Naive thymus-derived CD4-positive, alpha-beta T cell (primary cell): ENCODE measurements around the gene KSR2. TPM values are rescaled to one million over a fixed set of nuclear protein-coding genes. Genes with fewer than 3 reads are reported as not detected.

Source experiments
- ATAC-seq: fragments of 150-1000 bp; cut with Tn5 transposase; 2 replicates; pipeline ENCODE4 v1.10.0; 2021; ENCODE audit warnings: mild to moderate bottlenecking, moderate library complexity
- CTCF ChIA-PET: fragments of 350-600 bp; sonication (Branson Sonifier 250); formaldehyde crosslinking; loops from one replicate; lab custom pipeline; 2021; ENCODE audit warnings: antibody characterized with exemption; lab: Charles Lee
- POLR2A ChIA-PET: fragments of 350-600 bp; sonication (Branson Sonifier 250); formaldehyde crosslinking; loops from one replicate; lab custom pipeline; 2021; ENCODE audit warnings: antibody characterized with exemption, inconsistent platforms; lab: Charles Lee
- DNase-seq, 9 donors: peaks; one replicate each; pipeline versions ENCODE4 v3.0.0 to v3.0.0-alpha.2; 2020 to 2022; ENCODE audit warnings: mixed read lengths in 1 of 9
- H3K27ac ChIP-seq: one replicate; pipeline ENCODE4 v1.7.0; 2013; ENCODE audit warnings: mild to moderate bottlenecking, low read depth, low read length, moderate library complexity
- H3K27me3 ChIP-seq, 2 donors: one replicate each; pipeline ENCODE4 v1.7.0; 2013; ENCODE audit warnings: low read length in 2 of 2, mild to moderate bottlenecking in 2 of 2, moderate library complexity in 2 of 2; ENCODE audit not compliant: control insufficient read depth in 2 of 2, insufficient read depth in 2 of 2
- H3K36me3 ChIP-seq, 3 experiments: 1 replicate in 2 of 3; 2 replicates in 1 of 3; pipeline ENCODE4 v1.7.0; 2013; ENCODE audit warnings: low read length in 3 of 3, mild to moderate bottlenecking in 3 of 3, moderate library complexity in 1 of 3; ENCODE audit not compliant: insufficient read depth in 3 of 3, control insufficient read depth in 2 of 3
- H3K4me1 ChIP-seq, 2 donors: one replicate each; pipeline ENCODE4 v1.7.0; 2013; ENCODE audit warnings: low read length in 2 of 2, mild to moderate bottlenecking in 2 of 2, moderate library complexity in 1 of 2; ENCODE audit not compliant: control insufficient read depth in 2 of 2, insufficient read depth in 2 of 2
- H3K4me3 ChIP-seq: 2 replicates; pipeline ENCODE4 v1.7.0; 2013; ENCODE audit warnings: mild to moderate bottlenecking, low read length
- H3K9me3 ChIP-seq, 3 experiments: 1 replicate in 2 of 3; 2 replicates in 1 of 3; pipeline ENCODE4 v1.7.0; 2013; ENCODE audit warnings: low read length in 3 of 3; ENCODE audit not compliant: control insufficient read depth in 2 of 3
- H3K27ac Mint-ChIP-seq, 9 donors: one replicate each; pipeline ENCODE4 v1.8.0; 2020 to 2022; ENCODE audit warnings: mixed read lengths in 9 of 9, mild to moderate bottlenecking in 8 of 9, moderate library complexity in 5 of 9, inconsistent platforms in 2 of 9
- H3K27me3 Mint-ChIP-seq, 5 donors: one replicate each; pipeline ENCODE4 v1.8.0; 2021 to 2022; ENCODE audit warnings: mixed read lengths in 5 of 5, mild to moderate bottlenecking in 1 of 5
- H3K36me3 Mint-ChIP-seq, 5 donors: one replicate each; pipeline ENCODE4 v1.8.0; 2020 to 2022; ENCODE audit warnings: mixed read lengths in 5 of 5, mild to moderate bottlenecking in 3 of 5, inconsistent platforms in 1 of 5
- H3K4me1 Mint-ChIP-seq, 7 donors: one replicate each; pipeline ENCODE4 v1.8.0; 2020 to 2022; ENCODE audit warnings: mixed read lengths in 7 of 7, mild to moderate bottlenecking in 3 of 7, inconsistent platforms in 1 of 7
- H3K4me3 Mint-ChIP-seq, 10 donors: one replicate each; pipeline ENCODE4 v1.8.0; 2020 to 2022; ENCODE audit warnings: mild to moderate bottlenecking in 10 of 10, mixed read lengths in 10 of 10, moderate library complexity in 6 of 10, inconsistent platforms in 2 of 10
- H3K9me3 Mint-ChIP-seq, 11 donors: one replicate each; pipeline ENCODE4 v1.8.0; 2020 to 2022; ENCODE audit warnings: mixed read lengths in 11 of 11, mild to moderate bottlenecking in 4 of 11, inconsistent platforms in 1 of 11, moderate library complexity in 1 of 11
- intact Hi-C, 2 donors: fragments of 100-400 bp; cut with micrococcal nuclease; formaldehyde crosslinking; loops; one replicate each; pipeline ENCODE4 v1.15.1; 2023
- polyA plus RNA-seq, 2 donors: library from polyadenylated mRNA; unstranded; fragments of 300-500 nt; fragmentation: Illumina TruSeq; gene quantifications; one replicate each; pipeline ENCODE4 v1.2.3, GENCODE V29; 2021
- total RNA-seq, 6 experiments: library from RNA in 5 of 6; stranded (reverse) in 5 of 6; gene quantifications; 1 replicate in 5 of 6; 2 replicates in 1 of 6; pipeline ENCODE4 v1.2.3 and lab custom pipeline; 2021 to 2026

KSR2 gene
- total and polyA plus RNA-seq, 7 experiments from 2014 or later: 0.03 to 0.07 TPM; not detected in 5

DNA sequence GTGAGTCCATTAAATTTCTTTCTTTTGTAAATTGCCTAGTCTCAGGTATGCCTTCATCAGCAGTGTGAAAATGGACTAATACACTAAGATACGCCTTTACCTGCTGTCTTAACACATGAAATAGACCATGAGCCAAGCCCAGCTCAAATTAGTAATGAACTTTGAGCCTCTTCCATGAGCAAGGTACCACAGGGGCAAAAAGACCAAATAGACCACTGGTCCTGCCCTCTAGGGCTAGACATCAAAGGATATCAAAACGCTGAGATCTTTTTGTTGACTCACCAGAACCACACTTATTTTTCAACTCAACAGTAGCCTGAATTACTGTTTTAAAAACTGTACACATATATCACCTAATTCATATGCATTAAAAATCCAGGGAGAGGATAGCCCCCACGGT is 469.9 kb downstream of the KSR2 start:
- Mint-ChIP-seq H3K4me3 (no peak overlapping the region), H3K27ac (no peak overlapping the region), H3K36me3 (no peaks in the 10 kb centered on the region), H3K9me3 (peaks cover 0 to 7% (median 0%) of the 10 kb centered on the region in 11 donors), H3K4me1 (peaks cover 0 to 1% (median 0%) of the 10 kb centered on the region in 7 donors), H3K27me3 (peaks cover 0 to 11% (median 3%) of the 10 kb centered on the region in 5 donors)
- ATAC-seq: no peak
- Histone ChIP-seq H3K9me3 (peaks cover 0 to 4% (median 0%) of the 10 kb centered on the region in 3 experiments), H3K27ac (no peak overlapping the region), H3K4me3 (no peak overlapping the region), H3K36me3 (no peaks in the 10 kb centered on the region), H3K27me3 (no peaks in the 10 kb centered on the region), H3K4me1 (no peaks in the 10 kb centered on the region)
- no peak for DNase-seq
- POLR2A ChIA-PET: no interaction called here
- intact Hi-C loops: no loop called here
- CTCF ChIA-PET: no interaction called here

DNA sequence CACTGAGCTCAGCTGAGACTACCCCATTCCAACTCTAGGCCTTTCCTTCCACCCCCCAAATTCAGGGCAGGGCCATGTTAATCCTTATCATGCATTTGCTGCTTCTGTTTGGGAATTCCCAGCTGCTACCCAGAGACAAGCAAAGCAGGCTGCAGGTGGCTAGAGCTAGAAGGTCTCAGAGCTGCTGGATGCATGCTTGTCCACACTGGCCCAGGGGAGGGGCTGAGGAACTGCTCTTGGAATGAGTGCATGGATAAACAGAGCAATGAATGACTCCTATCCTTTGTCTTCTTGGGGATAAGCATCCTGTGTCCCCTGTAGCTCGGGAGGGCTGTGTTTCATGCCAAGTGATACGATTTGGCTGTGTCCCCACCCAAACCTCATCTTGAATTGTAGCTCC is 470.5 kb downstream of the KSR2 start:
- DNase-seq (no peak), ATAC-seq (no peak)
- POLR2A ChIA-PET: no interaction called here
- peaks cover 0 to 6% (median 0%) of the 10 kb centered on the region in 3 experiments for H3K9me3 ChIP-seq
- H3K4me3 ChIP-seq: no peak overlapping the region
- no peaks in the 10 kb centered on the region for H3K4me1 ChIP-seq
- H3K36me3 ChIP-seq: no peaks in the 10 kb centered on the region
- CTCF ChIA-PET: no interaction called here
- Mint-ChIP-seq H3K4me3 (no peak overlapping the region), H3K9me3 (peaks cover 0 to 9% (median under 1%) of the 10 kb centered on the region in 11 donors), H3K27me3 (peaks cover 0 to 13% (median 0%) of the 10 kb centered on the region in 5 donors), H3K4me1 (peaks cover 0 to 1% (median 0%) of the 10 kb centered on the region in 7 donors), H3K27ac (no peak overlapping the region), H3K36me3 (no peaks in the 10 kb centered on the region)
- H3K27ac ChIP-seq: no peak overlapping the region
- intact Hi-C loops: no loop called here
- H3K27me3 ChIP-seq: no peaks in the 10 kb centered on the region

DNA sequence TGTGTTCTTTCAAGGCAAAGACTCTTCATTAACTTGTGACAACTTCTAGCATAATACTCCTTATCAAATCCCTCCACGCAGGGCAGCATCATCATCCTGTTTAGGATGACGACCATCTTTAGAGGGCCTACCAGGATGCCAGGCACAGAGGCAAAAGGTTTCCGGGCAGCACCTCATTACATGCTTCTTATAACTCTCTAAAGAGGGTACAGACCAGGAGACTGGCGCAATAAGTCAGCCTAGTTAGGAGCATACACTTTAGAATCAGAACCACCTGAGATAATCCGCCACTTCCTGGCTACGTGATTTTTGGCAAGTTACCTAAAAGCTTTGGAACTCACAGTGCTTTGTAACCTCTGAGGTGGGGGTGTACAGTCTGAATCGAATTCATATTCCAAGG is 471.4 kb downstream of the KSR2 start:
- Mint-ChIP-seq H3K36me3 (no peaks in the 10 kb centered on the region), H3K9me3 (peaks cover 0 to 11% (median 2%) of the 10 kb centered on the region in 11 donors), H3K4me3 (no peak overlapping the region), H3K4me1 (peaks cover 0 to 1% (median 0%) of the 10 kb centered on the region in 7 donors), H3K27me3 (peaks cover 0 to 15% (median 3%) of the 10 kb centered on the region in 5 donors), H3K27ac (no peak overlapping the region)
- no peak for ATAC-seq
- DNase-seq: no peak
- no peak overlapping the region for H3K27ac ChIP-seq
- H3K4me3 ChIP-seq: no peak overlapping the region
- no peaks in the 10 kb centered on the region for H3K4me1 ChIP-seq
- intact Hi-C loops: no loop called here
- H3K9me3 ChIP-seq: peaks cover 0 to 6% (median 0%) of the 10 kb centered on the region in 3 experiments
- no peaks in the 10 kb centered on the region for H3K36me3 ChIP-seq
- H3K27me3 ChIP-seq: no peaks in the 10 kb centered on the region
- POLR2A ChIA-PET: no interaction called here
- CTCF ChIA-PET: no interaction called here

DNA sequence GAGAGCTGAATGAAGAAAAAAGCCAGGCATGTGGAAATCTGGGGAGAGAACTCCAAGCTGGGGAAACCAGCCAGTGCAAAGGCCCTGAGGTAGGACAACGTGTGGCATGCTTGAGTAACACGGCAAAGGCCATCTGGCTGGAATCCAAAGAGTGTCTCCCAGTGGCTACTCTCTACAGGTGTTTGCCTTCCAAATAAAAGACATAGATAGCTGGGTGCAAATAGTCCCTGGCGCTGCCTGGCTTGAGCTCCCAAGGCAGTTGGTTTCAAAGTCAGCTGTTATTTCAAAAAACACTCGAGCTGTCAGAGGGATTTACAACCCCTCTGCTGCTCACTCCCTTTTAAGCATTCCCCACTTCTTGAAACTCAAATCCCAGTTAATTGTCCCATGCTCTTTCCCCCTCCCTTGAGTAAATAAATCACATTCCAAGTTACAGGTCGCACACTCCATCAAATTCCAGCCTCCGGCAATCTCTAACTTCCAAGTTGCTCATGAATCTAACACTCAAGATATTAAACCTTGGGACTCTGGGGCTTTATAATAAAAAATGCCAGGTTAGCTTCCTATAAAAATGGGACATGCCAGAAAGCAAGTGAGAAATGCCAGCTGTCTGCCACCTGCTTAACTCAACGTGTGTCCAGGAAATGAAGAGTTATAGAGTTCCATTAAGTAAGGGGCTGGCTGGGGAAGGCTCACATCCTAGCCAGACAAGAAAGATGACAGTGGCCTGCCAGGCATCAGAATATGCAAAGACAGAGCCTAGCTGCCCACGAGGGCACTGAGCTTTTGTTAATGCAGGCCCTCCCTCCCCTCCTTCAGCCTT is 473.7 kb downstream of the KSR2 start:
- peaks cover 0 to 11% (median 3%) of the 10 kb centered on the region in 11 donors for H3K9me3 Mint-ChIP-seq
- no peaks in the 10 kb centered on the region for H3K4me1 ChIP-seq
- POLR2A ChIA-PET: no interaction called here
- H3K27me3 Mint-ChIP-seq: peaks cover 0 to 14% (median 3%) of the 10 kb centered on the region in 5 donors
- no peaks in the 10 kb centered on the region for H3K4me1 Mint-ChIP-seq
- H3K4me3 ChIP-seq: no peak overlapping the region
- no peaks in the 10 kb centered on the region for H3K36me3 Mint-ChIP-seq
- ATAC-seq: no peak
- no peak overlapping the region for H3K27ac Mint-ChIP-seq
- no peak overlapping the region for H3K27ac ChIP-seq
- H3K27me3 ChIP-seq: no peaks in the 10 kb centered on the region
- CTCF ChIA-PET: no interaction called here
- no peaks in the 10 kb centered on the region for H3K36me3 ChIP-seq
- intact Hi-C loops: no loop called here
- no peak for DNase-seq
- H3K4me3 Mint-ChIP-seq: no peak overlapping the region
- H3K9me3 ChIP-seq: peaks cover 0 to 6% (median 0%) of the 10 kb centered on the region in 3 experiments

DNA sequence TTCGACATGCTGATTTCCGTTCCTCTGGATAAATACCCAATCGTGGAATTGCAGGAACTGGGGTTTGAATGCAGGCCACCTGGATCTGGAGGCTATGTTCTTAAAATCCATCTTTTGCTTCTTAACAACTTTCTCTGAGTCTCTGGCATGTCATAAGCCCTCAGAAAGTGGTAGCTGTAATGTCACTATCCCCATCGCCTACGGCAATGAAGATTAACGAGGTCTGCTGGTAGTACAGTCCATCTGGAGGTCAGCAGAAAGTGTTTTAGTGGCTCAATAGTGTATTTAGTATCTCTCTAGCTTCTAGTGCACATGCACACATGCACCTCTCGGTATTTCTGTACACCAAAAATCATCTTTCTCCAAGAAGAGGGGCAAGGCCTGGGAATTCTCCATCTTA is 477.1 kb downstream of the KSR2 start:
- H3K36me3 Mint-ChIP-seq: no peaks in the 10 kb centered on the region
- Histone ChIP-seq H3K9me3 (peaks cover 0 to 6% (median 0%) of the 10 kb centered on the region in 3 experiments), H3K4me3 (no peak overlapping the region), H3K36me3 (no peaks in the 10 kb centered on the region), H3K27me3 (no peaks in the 10 kb centered on the region), H3K4me1 (no peaks in the 10 kb centered on the region), H3K27ac (no peak overlapping the region)
- ChIA-PET POLR2A (no interaction called here), CTCF (no interaction called here)
- no peak for ATAC-seq
- peaks cover 0 to 6% (median 3%) of the 10 kb centered on the region in 5 donors for H3K27me3 Mint-ChIP-seq
- intact Hi-C loops: no loop called here
- no peak overlapping the region for H3K4me3 Mint-ChIP-seq
- H3K27ac Mint-ChIP-seq: no peak overlapping the region
- H3K9me3 Mint-ChIP-seq: peaks cover 0 to 8% (median 2%) of the 10 kb centered on the region in 11 donors
- DNase-seq: no peak
- H3K4me1 Mint-ChIP-seq: no peaks in the 10 kb centered on the region

DNA sequence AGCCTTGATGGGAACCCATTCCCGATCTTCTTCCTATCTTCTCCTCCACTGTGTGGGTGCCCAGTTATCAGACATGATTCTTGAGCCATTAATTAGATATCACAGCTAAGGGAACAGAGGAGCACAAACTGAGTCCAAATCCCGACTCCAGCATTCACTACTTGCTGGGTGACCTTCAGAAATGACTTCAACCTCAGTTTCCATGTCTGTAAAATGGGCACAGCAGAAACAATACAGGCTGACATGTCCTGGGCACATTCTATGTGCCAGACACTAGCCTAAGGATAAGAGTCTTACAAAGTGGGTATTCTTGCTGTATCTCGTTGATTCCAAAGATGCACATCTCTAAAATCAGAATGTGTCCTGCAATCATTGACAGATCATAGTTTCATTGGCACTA is 478.7 kb downstream of the KSR2 start:
- POLR2A ChIA-PET: no interaction called here
- no peaks in the 10 kb centered on the region for H3K4me1 Mint-ChIP-seq
- intact Hi-C loops: no loop called here

More for the DNA sequence above, 478.7 kb downstream of the KSR2 start:
- Mint-ChIP-seq H3K36me3 (no peaks in the 10 kb centered on the region), H3K27ac (no peak overlapping the region), H3K27me3 (peaks cover 0 to 6% (median 3%) of the 10 kb centered on the region in 5 donors), H3K9me3 (peaks cover 0 to 8% (median 2%) of the 10 kb centered on the region in 11 donors), H3K4me3 (no peak overlapping the region)
- H3K4me1 ChIP-seq: no peaks in the 10 kb centered on the region
- no peaks in the 10 kb centered on the region for H3K27me3 ChIP-seq
- DNase-seq (no peak), ATAC-seq (no peak)
- H3K9me3 ChIP-seq: peaks cover 0 to 6% (median 0%) of the 10 kb centered on the region in 3 experiments
- no peak overlapping the region for H3K27ac ChIP-seq
- CTCF ChIA-PET: no interaction called here
- no peak overlapping the region for H3K4me3 ChIP-seq
- no peaks in the 10 kb centered on the region for H3K36me3 ChIP-seq
